GM06990 (cell line): ENCODE results near the gene ANP32B.
"Not testable (repeated sequence)": the region's sequence is repeated elsewhere in the genome, so short reads cannot be mapped to it uniquely, and the experiment has no call there.

Source experiments
- DNase-seq: peaks from one replicate; pipeline ENCODE4 v3.0.0-alpha.2; 2011; ENCODE audit not compliant: insufficient read length; ENCODE audit errors: extremely low read depth
- H3K27me3 ChIP-seq: replicated peaks from 2 replicates; pipeline ENCODE4 v1.6.0; 2011; ENCODE audit warnings: low read length; ENCODE audit not compliant: control insufficient read depth, insufficient read depth
- H3K36me3 ChIP-seq: 2 replicates; pipeline ENCODE4 v1.5.1; 2011; ENCODE audit warnings: low read length; ENCODE audit not compliant: control insufficient read depth, insufficient read depth
- H3K4me3 ChIP-seq: replicated peaks from 2 replicates; pipeline ENCODE4 v1.5.1; 2011; ENCODE audit warnings: low read depth, mild to moderate bottlenecking, control low read depth, low read length
- CTCF ChIP-seq: IDR thresholded peaks from 2 replicates; pipeline ENCODE4 v1.5.1; 2011; ENCODE audit warnings: low read length, control low read depth, mild to moderate bottlenecking, inconsistent platforms; ENCODE audit not compliant: insufficient read depth, poor library complexity, severe bottlenecking

ANP32B gene

GRCh38 chr9:97970165-97970564, 13.0 kb upstream of the ANP32B start:
- DNase-seq: no peak
- no peaks in the 10 kb centered on the region for H3K27me3 ChIP-seq
- H3K4me3 ChIP-seq: no peak overlapping the region
- no peak for TF ChIP-seq CTCF
- H3K36me3 ChIP-seq: no peaks in the 10 kb centered on the region

GRCh38 chr9:97972753-97973152, 10.4 kb upstream of the ANP32B start:
- H3K36me3 ChIP-seq: no peaks in the 10 kb centered on the region
- H3K4me3 ChIP-seq: no peak overlapping the region
- H3K27me3 ChIP-seq: no peaks in the 10 kb centered on the region
- DNase-seq: no peak
- TF ChIP-seq CTCF: no peak

GRCh38 chr9:97975376-97975775, 7.8 kb upstream of the ANP32B start:
- TF ChIP-seq CTCF: no peak
- Histone ChIP-seq H3K36me3 (no peaks in the 10 kb centered on the region), H3K27me3 (no peaks in the 10 kb centered on the region), H3K4me3 (no peak overlapping the region)
- no peak for DNase-seq

GRCh38 chr9:97976633-97977032, 6.5 kb upstream of the ANP32B start:
- H3K27me3 ChIP-seq, DNase-seq, H3K36me3 ChIP-seq, H3K4me3 ChIP-seq: not testable (repeated sequence)

GRCh38 chr9:97978371-97979130, 4.6 kb upstream of the ANP32B start:
- H3K36me3 ChIP-seq: no peaks in the 10 kb centered on the region
- TF ChIP-seq CTCF: no peak
- H3K4me3 ChIP-seq: no peak overlapping the region
- H3K27me3 ChIP-seq: no peaks in the 10 kb centered on the region
- DNase-seq: no peak

GRCh38 chr9:97979788-97980478, 3.2 kb upstream of the ANP32B start:
- H3K4me3 ChIP-seq: no peak overlapping the region
- no peaks in the 10 kb centered on the region for H3K36me3 ChIP-seq
- TF ChIP-seq CTCF: no peak
- DNase-seq: no peak
- no peaks in the 10 kb centered on the region for H3K27me3 ChIP-seq
